Spleen (tissue), 7 donors: ENCODE measurements around the gene ALDH1A1.

ENCODE experiments used
- POLR2A ChIP-seq, 3 donors: fragments of 450-650 bp; IDR thresholded peaks; one replicate each; pipeline ENCODE4 v1.5.1; 2017; ENCODE audit warnings: antibody characterized with exemption in 3 of 3, mild to moderate bottlenecking in 1 of 3
- TF ChIP-seq, protein P1 (sequence below), 11 experiments: fragments of 200-600 bp in 7 of 11; fragments of 450-650 bp in 4 of 11; sonication (generic) in 4 of 11; IDR thresholded peaks in 8 of 11; conservative IDR thresholded peaks in 3 of 11; 1 replicate in 7 of 11; 2 replicates in 4 of 11; pipeline versions ENCODE4 v1.4.0 to v1.8.0; 2016 to 2021; ENCODE audit warnings: antibody characterized with exemption in 11 of 11, inconsistent platforms in 4 of 11, mild to moderate bottlenecking in 1 of 11
- donor health status: DM: no; HTN: no; CAD: no; lungs with moderate emphysema.
- donor health status: DM: no; HTN: no; CAD: no.
- donor health status: DM: no; HTN: no; CAD: no.

DNA sequence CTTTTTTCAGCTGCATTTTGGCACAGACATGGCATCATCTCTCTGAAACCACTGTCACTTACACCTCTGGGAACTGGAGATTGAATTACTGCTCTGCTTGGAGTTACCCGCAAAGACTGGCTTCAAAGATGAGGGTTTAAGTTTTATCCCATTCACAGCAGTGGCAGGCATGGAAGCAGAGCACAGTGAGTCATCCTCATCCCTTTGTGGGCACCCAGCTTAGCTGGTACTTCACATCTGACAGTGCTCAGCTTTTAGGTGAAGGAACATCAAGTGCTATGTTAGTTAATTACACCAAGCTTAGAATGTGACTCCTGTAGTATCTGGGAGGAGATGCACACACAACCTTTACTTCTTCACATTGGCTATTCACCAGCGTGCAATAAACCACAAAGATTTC lies 24.8 kb upstream of the ALDH1A1 start:
- TF ChIP-seq, protein P1, sequence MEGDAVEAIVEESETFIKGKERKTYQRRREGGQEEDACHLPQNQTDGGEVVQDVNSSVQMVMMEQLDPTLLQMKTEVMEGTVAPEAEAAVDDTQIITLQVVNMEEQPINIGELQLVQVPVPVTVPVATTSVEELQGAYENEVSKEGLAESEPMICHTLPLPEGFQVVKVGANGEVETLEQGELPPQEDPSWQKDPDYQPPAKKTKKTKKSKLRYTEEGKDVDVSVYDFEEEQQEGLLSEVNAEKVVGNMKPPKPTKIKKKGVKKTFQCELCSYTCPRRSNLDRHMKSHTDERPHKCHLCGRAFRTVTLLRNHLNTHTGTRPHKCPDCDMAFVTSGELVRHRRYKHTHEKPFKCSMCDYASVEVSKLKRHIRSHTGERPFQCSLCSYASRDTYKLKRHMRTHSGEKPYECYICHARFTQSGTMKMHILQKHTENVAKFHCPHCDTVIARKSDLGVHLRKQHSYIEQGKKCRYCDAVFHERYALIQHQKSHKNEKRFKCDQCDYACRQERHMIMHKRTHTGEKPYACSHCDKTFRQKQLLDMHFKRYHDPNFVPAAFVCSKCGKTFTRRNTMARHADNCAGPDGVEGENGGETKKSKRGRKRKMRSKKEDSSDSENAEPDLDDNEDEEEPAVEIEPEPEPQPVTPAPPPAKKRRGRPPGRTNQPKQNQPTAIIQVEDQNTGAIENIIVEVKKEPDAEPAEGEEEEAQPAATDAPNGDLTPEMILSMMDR (IDR thresholded peaks at IDR 0.05 in 8 of 11, conservative IDR thresholded peaks at IDR 0.05 in 3 of 11) = no peak
- no peak for TF ChIP-seq POLR2A (IDR thresholded peaks at IDR 0.05)
